Daoy (cell line): ENCODE measurements around the gene CTCF. TPM values are rescaled to one million over a fixed set of nuclear protein-coding genes. Genes with fewer than 3 reads are reported as not detected.

Experiments
- DNase-seq: peaks from one replicate; pipeline ENCODE4 v3.0.0-alpha.2; 2015; ENCODE audit warnings: low read depth
- total RNA-seq: library from RNA; depleted of rRNA; stranded (reverse); fragments of >200 nt; shearing (Covaris generic); gene quantifications from 2 replicates; pipeline ENCODE4 v1.2.3, GENCODE V29; 2014; rRNA removed

Gene CTCF
- total RNA-seq, 1 experiment from 2014 or later, result 30.8 TPM

- no peak for DNase-seq
Observed at GRCh38 chr16:67678354-67679023, 116.2 kb downstream of the CTCF start.

DNA sequence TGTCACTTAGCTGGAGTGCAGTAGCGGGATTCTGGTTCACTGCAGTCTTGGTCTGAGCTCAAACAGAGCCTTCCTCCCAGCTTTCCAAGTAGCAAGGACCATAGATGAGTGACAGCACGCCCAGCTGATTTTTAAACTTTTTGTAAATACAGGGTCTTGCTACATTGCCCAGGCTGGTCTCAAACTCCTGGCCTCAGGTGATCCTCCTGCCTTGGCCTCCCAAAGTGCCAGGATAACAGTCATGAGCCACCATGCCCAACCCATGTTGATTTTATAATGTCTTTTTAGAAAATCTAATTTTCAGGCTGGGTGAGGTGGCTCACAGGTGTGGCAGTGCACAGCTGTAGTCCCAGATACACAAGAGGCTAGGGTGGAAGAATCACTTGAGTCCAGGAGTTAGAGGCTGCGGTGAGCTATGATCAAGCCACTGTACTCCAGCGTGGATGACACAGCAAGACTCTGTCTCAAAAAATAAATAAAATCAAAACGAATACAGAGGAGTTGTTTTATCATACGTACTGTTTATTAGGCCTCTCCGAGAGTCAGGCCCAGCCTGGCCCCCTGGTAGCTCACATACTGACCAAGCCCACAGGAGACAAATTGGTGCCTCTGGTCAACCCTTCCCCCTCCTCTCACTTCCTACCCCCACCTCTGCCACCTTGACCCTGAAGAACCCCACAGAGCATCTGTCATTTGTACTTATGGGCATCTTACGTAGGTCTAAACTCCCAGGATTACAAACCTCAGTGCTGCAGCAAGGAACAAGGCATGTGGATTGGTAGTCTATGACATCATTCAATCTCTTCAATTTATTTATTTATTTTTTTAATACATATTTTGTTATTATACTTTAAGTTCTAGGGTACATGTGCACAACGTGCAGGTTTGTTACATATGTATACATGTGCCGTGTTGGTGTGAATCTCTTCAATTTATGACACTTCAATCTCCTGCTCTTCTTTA is 117.9 kb downstream of the CTCF start:
- DNase-seq, result no peak

- no peak for DNase-seq
Observed at GRCh38 chr16:67683767-67684166, 121.4 kb downstream of the CTCF start.

DNA sequence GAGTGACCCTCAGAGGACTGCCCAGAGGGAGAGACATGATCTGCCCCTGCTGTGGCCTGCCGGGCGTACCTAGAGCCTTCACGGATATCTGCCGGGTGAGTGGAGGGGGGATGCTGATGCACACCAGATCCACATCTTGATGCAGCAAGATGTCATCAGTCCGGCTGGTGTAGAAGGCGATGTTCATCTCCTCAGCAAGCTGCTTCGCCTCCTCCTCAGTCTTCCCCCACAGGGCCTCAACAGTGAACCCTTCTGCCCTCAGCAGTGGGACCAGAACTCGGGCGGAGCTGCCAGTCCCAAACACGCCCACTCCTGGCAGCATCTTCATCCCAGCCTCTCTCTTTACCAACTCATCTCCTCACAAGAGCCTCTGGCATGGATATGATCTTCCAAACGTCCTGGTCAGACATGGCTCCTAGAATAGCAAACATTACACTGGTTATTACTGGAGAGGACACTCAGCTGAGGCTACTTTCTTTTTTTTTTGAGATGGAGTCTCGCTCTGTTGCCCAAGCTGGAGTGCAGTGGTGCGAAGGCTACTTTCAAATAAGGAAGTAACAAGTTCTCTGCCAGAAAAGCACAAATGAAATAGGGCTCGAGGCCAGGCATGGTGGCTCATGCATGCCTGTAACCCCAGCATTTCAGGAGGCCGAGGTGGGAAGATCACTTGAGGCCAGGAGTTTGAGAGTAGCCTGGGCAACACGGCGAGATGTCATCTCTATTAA is 123.2 kb downstream of the CTCF start:
- no peak for DNase-seq

Other genes starting within 250 kb of the CTCF start
- 0.23 and 0.33 TPM in 2 replicates for gene KCTD19, start 235.8 kb upstream of the CTCF start, total RNA-seq
- 0.36 TPM in 1 of 2 replicates, not detected in the other for gene LRRC36, start 235.7 kb upstream of the CTCF start, total RNA-seq
- 0.71 TPM in 1 of 2 replicates, not detected in the other for gene TPPP3, start 169.0 kb upstream of the CTCF start, total RNA-seq
- 1.9 and 3.0 TPM in 2 replicates for gene ZDHHC1, start 146.0 kb upstream of the CTCF start, total RNA-seq
- not detected in 2 replicates for gene HSD11B2, start 131.4 kb upstream of the CTCF start, total RNA-seq
- 56.2 and 66.9 TPM in 2 replicates for gene ATP6V0D1, start 81.4 kb upstream of the CTCF start, total RNA-seq
- not detected in 2 replicates for gene AGRP, start 79.0 kb upstream of the CTCF start, total RNA-seq
- gene RIPOR1, start 33.7 kb upstream of the CTCF start, total RNA-seq, result 5.4 and 6.3 TPM in 2 replicates
- 1.1 and 1.7 TPM in 2 replicates for gene CARMIL2, start 82.6 kb downstream of the CTCF start, total RNA-seq
- gene ACD, start 97.7 kb downstream of the CTCF start, total RNA-seq, result 31.6 and 39.9 TPM in 2 replicates
- gene PARD6A, start 98.4 kb downstream of the CTCF start, total RNA-seq, result 0.71 and 1.0 TPM in 2 replicates
- gene ENKD1, start 104.2 kb downstream of the CTCF start, total RNA-seq, result 12.7 and 19.9 TPM in 2 replicates
- gene C16orf86, start 104.3 kb downstream of the CTCF start, total RNA-seq, result not detected in 2 replicates
- gene GFOD2, start 156.8 kb downstream of the CTCF start, total RNA-seq, result 16.5 and 18.8 TPM in 2 replicates
- gene RANBP10, start 244.0 kb downstream of the CTCF start, total RNA-seq, result 3.7 and 4.0 TPM in 2 replicates
- gene TSNAXIP1, start 244.4 kb downstream of the CTCF start, total RNA-seq, result 0.11 and 1.1 TPM in 2 replicates